Subcutaneous abdominal adipose tissue (tissue), 5 donors: Measurements from ENCODE around the gene RTEL1.
"Not testable (repeated sequence)": the region's sequence is repeated elsewhere in the genome, so short reads cannot be mapped to it uniquely, and the experiment has no call there.

ENCODE experiments used
- H3K27ac ChIP-seq: one replicate; pipeline ENCODE4 v1.7.0; 2013; ENCODE audit warnings: low read depth, mild to moderate bottlenecking, inconsistent platforms, low read length, moderate library complexity
- H3K27me3 ChIP-seq, 5 donors: one replicate each; pipeline ENCODE4 v1.7.0; 2013; ENCODE audit warnings: low read length in 5 of 5, inconsistent platforms in 1 of 5; ENCODE audit not compliant: control insufficient read depth in 5 of 5, insufficient read depth in 4 of 5
- H3K36me3 ChIP-seq, 5 donors: one replicate each; pipeline ENCODE4 v1.7.0; 2013; ENCODE audit warnings: low read length in 5 of 5; ENCODE audit not compliant: control insufficient read depth in 5 of 5, insufficient read depth in 5 of 5
- H3K4me1 ChIP-seq, 5 donors: one replicate each; pipeline ENCODE4 v1.7.0; 2013; ENCODE audit warnings: low read length in 5 of 5, mild to moderate bottlenecking in 3 of 5, moderate library complexity in 1 of 5; ENCODE audit not compliant: control insufficient read depth in 5 of 5, insufficient read depth in 5 of 5
- H3K4me3 ChIP-seq, 5 donors: one replicate each; pipeline ENCODE4 v1.7.0; 2013; ENCODE audit warnings: low read length in 5 of 5, low read depth in 1 of 5
- H3K9ac ChIP-seq, 5 donors: one replicate each; pipeline ENCODE4 v1.7.0; 2013; ENCODE audit warnings: low read length in 5 of 5, mild to moderate bottlenecking in 4 of 5, moderate library complexity in 3 of 5
- H3K9me3 ChIP-seq, 5 donors: one replicate each; pipeline ENCODE4 v1.7.0; 2013; ENCODE audit warnings: low read length in 5 of 5; ENCODE audit not compliant: control insufficient read depth in 5 of 5
- donor health status: healthy.
- donor health status: healthy.
- donor health status: healthy.
- donor health status: healthy.
- donor health status: healthy.

RTEL1 gene

GRCh38 chr20:63627751-63628245 is 30.3 kb upstream of the RTEL1 start:
- Histone ChIP-seq H3K9ac (peak overlapping the region; percentile 68 to 96 (median 89)), H3K27me3 (no peaks in the 10 kb centered on the region), H3K27ac (peak overlapping the region; percentile 35), H3K4me3 (peak overlapping the region; percentile 69 to 98 (median 81)), H3K4me1 (peaks cover 0 to 31% (median 24%) of the 10 kb centered on the region in 5 donors), H3K9me3 (no peaks in the 10 kb centered on the region), H3K36me3 (no peaks in the 10 kb centered on the region)

- peak overlapping the region; percentile 69 to 98 (median 81) for H3K4me3 ChIP-seq
- peak overlapping the region; percentile 68 to 96 (median 89) for H3K9ac ChIP-seq
- peaks cover 0 to 31% (median 24%) of the 10 kb centered on the region in 5 donors for H3K4me1 ChIP-seq
- H3K27me3 ChIP-seq: no peaks in the 10 kb centered on the region
- H3K36me3 ChIP-seq: no peaks in the 10 kb centered on the region
- no peaks in the 10 kb centered on the region for H3K9me3 ChIP-seq
- peak overlapping the region; percentile 35 for H3K27ac ChIP-seq
Observed at GRCh38 chr20:63628246-63628975, 29.7 kb upstream of the RTEL1 start.

- H3K9ac ChIP-seq, H3K36me3 ChIP-seq, H3K27ac ChIP-seq, H3K4me3 ChIP-seq, H3K27me3 ChIP-seq, H3K9me3 ChIP-seq: not testable (repeated sequence)
- peaks cover 0 to 27% (median 21%) of the 10 kb centered on the region in 5 donors for H3K4me1 ChIP-seq
Observed at GRCh38 chr20:63630956-63631355, 27.2 kb upstream of the RTEL1 start.

GRCh38 chr20:63631426-63631825 is 26.7 kb upstream of the RTEL1 start:
- H3K4me1 ChIP-seq: peaks cover 0 to 22% (median 17%) of the 10 kb centered on the region in 5 donors
- not testable (repeated sequence) for H3K36me3 ChIP-seq, H3K27ac ChIP-seq, H3K9ac ChIP-seq, H3K9me3 ChIP-seq, H3K4me3 ChIP-seq, H3K27me3 ChIP-seq

GRCh38 chr20:63633732-63634131 is 24.4 kb upstream of the RTEL1 start:
- H3K9me3 ChIP-seq: no peaks in the 10 kb centered on the region
- H3K27me3 ChIP-seq: no peaks in the 10 kb centered on the region
- H3K4me1 ChIP-seq: peaks cover 0 to 7% (median 5%) of the 10 kb centered on the region in 5 donors
- H3K4me3 ChIP-seq: no peak overlapping the region
- no peak overlapping the region for H3K27ac ChIP-seq
- H3K36me3 ChIP-seq: no peaks in the 10 kb centered on the region
- H3K9ac ChIP-seq: no peak overlapping the region

DNA sequence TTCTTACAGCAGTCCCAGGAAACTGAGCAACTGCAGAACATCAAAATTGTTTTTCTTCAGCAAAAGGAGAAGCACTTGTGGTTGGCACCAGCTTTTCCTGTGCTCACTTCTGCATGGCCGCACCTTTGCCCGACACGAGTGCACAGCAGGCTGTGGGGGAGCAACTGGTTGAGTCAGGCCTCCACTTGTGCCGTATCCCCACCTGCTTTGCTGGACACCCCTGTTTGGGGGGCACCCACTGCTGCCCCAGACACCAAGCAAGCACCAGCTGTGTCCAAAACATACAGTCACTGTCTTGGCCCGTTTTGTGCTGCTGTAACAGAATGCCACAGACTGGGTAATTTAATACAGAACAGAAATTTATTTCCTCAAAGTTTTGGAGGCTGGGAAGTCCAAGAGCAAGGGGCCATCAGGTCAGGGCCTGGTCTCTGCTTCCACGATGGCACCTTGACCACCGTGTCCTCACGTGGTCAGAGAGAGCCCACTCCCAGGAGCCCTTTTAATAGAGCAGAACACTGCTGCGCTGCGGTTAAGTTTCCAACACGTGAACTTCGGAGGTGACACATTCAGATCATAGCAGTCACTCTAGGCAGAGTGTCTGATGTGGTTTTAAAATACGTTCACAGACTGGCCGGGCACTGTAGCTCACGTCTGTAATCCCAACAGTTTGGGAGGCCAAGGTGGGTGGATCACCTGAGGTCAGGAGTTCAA is 22.5 kb upstream of the RTEL1 start:
- Histone ChIP-seq H3K9me3 (no peaks in the 10 kb centered on the region), H3K27me3 (no peaks in the 10 kb centered on the region), H3K4me1 (peaks cover 0 to 19% (median 4%) of the 10 kb centered on the region in 5 donors), H3K27ac (no peak overlapping the region), H3K9ac (no peak overlapping the region), H3K36me3 (no peaks in the 10 kb centered on the region), H3K4me3 (no peak overlapping the region)

GRCh38 chr20:63636752-63637628 is 21.1 kb upstream of the RTEL1 start:
- no peak overlapping the region for H3K9ac ChIP-seq
- peaks cover 0 to 19% (median 6%) of the 10 kb centered on the region in 5 donors for H3K4me1 ChIP-seq
- H3K4me3 ChIP-seq: no peak overlapping the region
- no peaks in the 10 kb centered on the region for H3K36me3 ChIP-seq
- H3K27me3 ChIP-seq: no peaks in the 10 kb centered on the region
- H3K9me3 ChIP-seq: no peaks in the 10 kb centered on the region
- H3K27ac ChIP-seq: no peak overlapping the region

GRCh38 chr20:63639093-63639975 is 18.8 kb upstream of the RTEL1 start:
- no peaks in the 10 kb centered on the region for H3K9me3 ChIP-seq
- H3K4me3 ChIP-seq: peak overlapping the region in 3 of 5 donors; percentile 11 to 38 (median 37)
- peaks cover 0 to 3% (median 0%) of the 10 kb centered on the region in 5 donors for H3K27me3 ChIP-seq
- peaks cover 0 to 24% (median 13%) of the 10 kb centered on the region in 5 donors for H3K4me1 ChIP-seq
- H3K27ac ChIP-seq: no peak overlapping the region
- H3K9ac ChIP-seq: no peak overlapping the region
- H3K36me3 ChIP-seq: peaks cover 0 to 4% (median 0%) of the 10 kb centered on the region in 5 donors

DNA sequence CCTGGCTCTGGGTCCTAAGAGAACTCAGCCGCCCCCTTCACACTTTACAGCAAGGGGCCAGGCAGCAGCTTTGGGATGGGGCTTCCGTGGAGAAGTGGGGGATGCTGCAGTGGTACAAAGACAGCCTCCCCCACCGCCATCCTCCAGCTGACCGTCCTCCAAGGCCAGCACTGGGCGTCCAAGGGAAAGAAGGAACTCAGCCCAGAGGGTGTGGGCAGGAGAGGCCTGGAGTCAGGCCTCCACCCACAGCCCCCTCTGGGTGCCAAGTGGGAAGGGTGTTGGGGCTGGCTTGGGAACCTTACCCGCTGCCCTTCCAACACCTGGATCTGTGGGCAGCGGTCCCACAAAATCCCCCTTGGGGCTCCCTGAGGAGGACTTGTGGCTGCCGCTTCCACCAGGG is 18.0 kb upstream of the RTEL1 start:
- H3K27ac ChIP-seq: no peak overlapping the region
- peak overlapping the region in 3 of 5 donors; percentile 11 to 38 (median 37) for H3K4me3 ChIP-seq
- H3K4me1 ChIP-seq: peaks cover 0 to 24% (median 13%) of the 10 kb centered on the region in 5 donors
- H3K27me3 ChIP-seq: peaks cover 0 to 3% (median 0%) of the 10 kb centered on the region in 5 donors
- peaks cover 0 to 4% (median 0%) of the 10 kb centered on the region in 5 donors for H3K36me3 ChIP-seq
- H3K9me3 ChIP-seq: no peaks in the 10 kb centered on the region
- H3K9ac ChIP-seq: no peak overlapping the region
